Heart left ventricle (tissue), 13 donors: ENCODE measurements around the gene FZR1.

ENCODE experiments used
- POLR2A ChIP-seq, 2 donors: fragments of 450-650 bp; IDR thresholded peaks; one replicate each; pipeline ENCODE4 v1.6.1; 2017; ENCODE audit warnings: antibody characterized with exemption in 2 of 2, mild to moderate bottlenecking in 2 of 2, moderate library complexity in 2 of 2
- TF ChIP-seq, protein P1 (sequence below), 12 donors: fragments of 200-600 bp; sonication (generic) in 4 of 12; IDR thresholded peaks; one replicate each; pipeline versions ENCODE4 v1.5.0 to v1.8.0; 2018 to 2022; ENCODE audit warnings: antibody characterized with exemption in 12 of 12, mild to moderate bottlenecking in 5 of 12
- donor health status: ischemic (EF 13 %, LVEDD 7.1; RV severe dilation, severe dysfunction).
- donor health status: DM: no; HTN: yes; CAD: no.
- donor health status: DM: no; HTN: no; CAD: no.
- donor health status: ischemic (EF 25% LVEDD 6.9; RV normal size, moderate dysfunction).
- donor health status: ischemic (EF 25% LVEDD 5.7; RV mildly dilated, moderate dysfunction).
- donor health status: ischemic (EF 35%, LVEDD 5.7; RV mildly dilated, moderate dysfunction).
- donor health status: nonischemic (EF 11% LVEDD 7.7; RV severe dilation, severe dysfunction).
- donor health status: DM: yes; HTN: yes; CAD: no.
- donor health status: PGD.
- donor health status: ischemic (EF 29% LVEDD 5.4; RV normal size, mild dysfunction).
- donor health status: nonischemic (EF 23%, LVEDD 6.1; RV moderate dilation, normal function).

DNA sequence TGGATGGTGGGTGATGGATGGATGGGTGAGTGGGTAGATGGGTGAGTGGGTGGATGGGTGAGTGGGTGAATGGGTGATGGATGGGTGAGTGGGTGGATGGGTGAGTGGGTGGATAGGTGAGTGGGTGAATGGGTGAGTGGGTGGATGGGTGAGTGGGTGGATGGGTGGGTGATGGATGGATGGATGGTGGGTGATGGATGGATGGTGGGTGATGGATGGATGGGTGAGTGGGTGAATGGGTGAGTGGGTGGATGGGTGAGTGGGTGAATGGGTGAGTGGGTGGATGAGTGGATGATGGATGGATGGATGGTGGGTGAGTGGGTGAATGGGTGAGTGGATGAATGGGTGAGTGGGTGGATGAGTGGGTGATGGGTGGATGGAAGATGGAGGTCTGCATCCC lies 28.6 kb upstream of the FZR1 start:
- TF ChIP-seq, protein P1, sequence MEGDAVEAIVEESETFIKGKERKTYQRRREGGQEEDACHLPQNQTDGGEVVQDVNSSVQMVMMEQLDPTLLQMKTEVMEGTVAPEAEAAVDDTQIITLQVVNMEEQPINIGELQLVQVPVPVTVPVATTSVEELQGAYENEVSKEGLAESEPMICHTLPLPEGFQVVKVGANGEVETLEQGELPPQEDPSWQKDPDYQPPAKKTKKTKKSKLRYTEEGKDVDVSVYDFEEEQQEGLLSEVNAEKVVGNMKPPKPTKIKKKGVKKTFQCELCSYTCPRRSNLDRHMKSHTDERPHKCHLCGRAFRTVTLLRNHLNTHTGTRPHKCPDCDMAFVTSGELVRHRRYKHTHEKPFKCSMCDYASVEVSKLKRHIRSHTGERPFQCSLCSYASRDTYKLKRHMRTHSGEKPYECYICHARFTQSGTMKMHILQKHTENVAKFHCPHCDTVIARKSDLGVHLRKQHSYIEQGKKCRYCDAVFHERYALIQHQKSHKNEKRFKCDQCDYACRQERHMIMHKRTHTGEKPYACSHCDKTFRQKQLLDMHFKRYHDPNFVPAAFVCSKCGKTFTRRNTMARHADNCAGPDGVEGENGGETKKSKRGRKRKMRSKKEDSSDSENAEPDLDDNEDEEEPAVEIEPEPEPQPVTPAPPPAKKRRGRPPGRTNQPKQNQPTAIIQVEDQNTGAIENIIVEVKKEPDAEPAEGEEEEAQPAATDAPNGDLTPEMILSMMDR (IDR thresholded peaks at IDR 0.05), result no peak
- no peak for TF ChIP-seq POLR2A (IDR thresholded peaks at IDR 0.05)
